HepG2 (cell line): ENCODE data around the gene LSM11. TPM values are rescaled to one million over a fixed set of nuclear protein-coding genes. Genes with fewer than 3 reads are reported as not detected.

Experiments used
- ATAC-seq: fragments of 200-7000 bp; cut with Tn5 transposase; 3 replicates; pipeline ENCODE4 v1.9.1; 2020; ENCODE audit warnings: mild to moderate bottlenecking, moderate library complexity
- BruUV-seq: library from RNA; stranded (reverse); fragments of 400-500 nt; replicated peaks from 2 replicates; lab custom pipeline; 2021; lab: Mats Ljungman, UMichigan
- CTCF ChIA-PET: fragments of 300-600 bp; formaldehyde crosslinking; extraction: SDS; loops from one replicate; lab custom pipeline; 2021; ENCODE audit warnings: low total read pairs, inconsistent platforms, low intra/inter-chr PET ratio; lab: Yijun Ruan, JAX
- POLR2A ChIA-PET: fragments of 350-600 bp; sonication (Branson Sonifier 250); formaldehyde crosslinking; loops from one replicate; lab custom pipeline; 2020; ENCODE audit warnings: antibody characterized with exemption, inconsistent platforms; lab: Yijun Ruan, JAX
- DNase-seq: peaks from one replicate; pipeline ENCODE4 v3.0.0-alpha.2; 2015; ENCODE audit warnings: low spot score
- FAIRE-seq: peaks from 3 replicates; lab custom pipeline; 2011; peaks lifted over from hg19 to GRCh38; lab: Jason Lieb, UNC
- H2AFZ ChIP-seq: one replicate; pipeline ENCODE4 v1.6.1; 2011; ENCODE audit warnings: low read length, inconsistent platforms
- H3K27ac ChIP-seq: fragments of 300-600 bp; 3 replicates; pipeline ENCODE4 v1.8.0; 2011; ENCODE audit warnings: mixed run types, mild to moderate bottlenecking, mixed read lengths, low read length, inconsistent platforms; ENCODE audit not compliant: insufficient read depth; ENCODE audit errors: extremely low read length
- H3K27me3 ChIP-seq, 2 experiments: fragments of 200-600 bp in 1 of 2; 2 replicates in 1 of 2; 3 replicates in 1 of 2; pipeline versions ENCODE4 v1.6.0 to v1.8.0; 2011; ENCODE audit warnings: low read length in 2 of 2, mild to moderate bottlenecking in 2 of 2, moderate library complexity in 2 of 2, inconsistent platforms in 1 of 2; ENCODE audit not compliant: insufficient read depth in 2 of 2, control insufficient read depth in 1 of 2
- H3K36me3 ChIP-seq, 2 experiments: fragments of 200-600 bp in 1 of 2; replicated peaks in 1 of 2; 2 replicates in 1 of 2; 3 replicates in 1 of 2; pipeline versions ENCODE4 v1.5.1 to v1.8.0; 2011; ENCODE audit warnings: low read length in 2 of 2, inconsistent platforms in 1 of 2; ENCODE audit not compliant: insufficient read depth in 2 of 2, control insufficient read depth in 1 of 2
- H3K4me1 ChIP-seq: 2 replicates; pipeline ENCODE4 v1.5.1; 2012; ENCODE audit warnings: low read length, inconsistent platforms; ENCODE audit not compliant: insufficient read depth
- H3K4me2 ChIP-seq: 2 replicates; pipeline ENCODE4 v1.6.0; 2011; ENCODE audit warnings: low read depth, low read length, inconsistent platforms
- H3K4me3 ChIP-seq, 3 experiments: fragments of 200-600 bp in 1 of 3; sonication (generic), shearing (Covaris generic) in 1 of 3; replicated peaks in 1 of 3; 2 replicates each; pipeline ENCODE4 v1.5.1; 2011 to 2016; ENCODE audit warnings: low read length in 3 of 3, inconsistent platforms in 2 of 3, low read depth in 2 of 3, mild to moderate bottlenecking in 2 of 3, control low read depth in 1 of 3, mixed read lengths in 1 of 3; ENCODE audit not compliant: insufficient read depth in 1 of 3
- H3K79me2 ChIP-seq: one replicate; pipeline ENCODE4 v1.6.1; 2011; ENCODE audit warnings: low read length, inconsistent platforms; ENCODE audit not compliant: insufficient read depth
- H3K9ac ChIP-seq: 2 replicates; pipeline ENCODE4 v1.6.0; 2011; ENCODE audit warnings: mild to moderate bottlenecking, low read depth, low read length, inconsistent platforms; ENCODE audit not compliant: insufficient read depth
- H3K9me3 ChIP-seq: 2 replicates; pipeline ENCODE4 v1.5.1; 2012; ENCODE audit warnings: mild to moderate bottlenecking, low read length
- H4K20me1 ChIP-seq: 2 replicates; pipeline ENCODE4 v1.6.0; 2011; ENCODE audit warnings: inconsistent platforms, mild to moderate bottlenecking, low read length, moderate library complexity; ENCODE audit not compliant: insufficient read depth
- AHR ChIP-seq: IDR thresholded peaks from 2 replicates; pipeline ENCODE4 v1.6.1; 2018; ENCODE audit warnings: missing genetic modification reagents, missing compliant biosample characterization
- BRD4 ChIP-seq: sonication (generic); formaldehyde crosslinking; IDR thresholded peaks from 2 replicates; pipeline ENCODE4 v1.4.0; 2020; ENCODE audit warnings: missing genetic modification reagents
- EHMT2 ChIP-seq: fragments of 200-600 bp; sonication (generic); IDR thresholded peaks from 2 replicates; pipeline ENCODE4 v1.7.0; 2017; ENCODE audit warnings: antibody characterized with exemption, low read depth, low read length, borderline replicate concordance
- HNF4A ChIP-seq: sonication (generic); formaldehyde crosslinking; IDR thresholded peaks from 2 replicates; pipeline ENCODE4 v1.4.0; 2020; ENCODE audit warnings: missing genetic modification reagents
- IKZF4 ChIP-seq: sonication (generic); formaldehyde crosslinking; IDR thresholded peaks from 2 replicates; pipeline ENCODE4 v1.5.1; 2020; ENCODE audit warnings: borderline replicate concordance, mild to moderate bottlenecking, low read depth, missing genetic modification reagents; ENCODE audit errors: not compliant biosample characterization
- JUNB ChIP-seq: sonication (generic); formaldehyde crosslinking; IDR thresholded peaks from 2 replicates; pipeline ENCODE4 v1.8.0; 2022; ENCODE audit warnings: missing genetic modification reagents, mild to moderate bottlenecking, borderline replicate concordance
- MATR3 ChIP-seq: sonication (generic); formaldehyde crosslinking; IDR thresholded peaks from 2 replicates; pipeline ENCODE4 v1.4.0; 2020; ENCODE audit warnings: missing genetic modification reagents
- MTA1 ChIP-seq: sonication (generic); formaldehyde crosslinking; IDR thresholded peaks from 2 replicates; pipeline ENCODE4 v1.4.0; 2020; ENCODE audit warnings: missing genetic modification reagents, mild to moderate bottlenecking, borderline replicate concordance
- PITX1 ChIP-seq: sonication (generic); formaldehyde crosslinking; IDR thresholded peaks from 2 replicates; pipeline ENCODE4 v1.5.1; 2020; ENCODE audit warnings: mild to moderate bottlenecking, missing genetic modification reagents
- ZBTB7A ChIP-seq: sonication (generic); formaldehyde crosslinking; IDR thresholded peaks from 2 replicates; pipeline ENCODE4 v1.8.0; 2022; ENCODE audit warnings: mild to moderate bottlenecking, missing genetic modification reagents
- ZKSCAN1 ChIP-seq: fragments of 150-350 bp; IDR thresholded peaks from 2 replicates; pipeline ENCODE4 v1.6.1; 2014; ENCODE audit warnings: low read length
- ZNF180 ChIP-seq: sonication (generic); formaldehyde crosslinking; IDR thresholded peaks from 2 replicates; pipeline ENCODE4 v1.4.0; 2020; ENCODE audit warnings: low read depth, missing genetic modification reagents, borderline replicate concordance
- ZNF24 ChIP-seq: fragments of 450-650 bp; IDR thresholded peaks from 2 replicates; pipeline ENCODE4 v1.6.1; 2017; ENCODE audit warnings: antibody characterized with exemption, mild to moderate bottlenecking
- ZNF337 ChIP-seq: sonication (generic); formaldehyde crosslinking; IDR thresholded peaks from 2 replicates; pipeline ENCODE4 v1.5.1; 2020; ENCODE audit warnings: missing genetic modification reagents, low read depth, mild to moderate bottlenecking, borderline replicate concordance
- ZNF850 ChIP-seq: sonication (generic); formaldehyde crosslinking; conservative IDR thresholded peaks from 2 replicates; pipeline ENCODE4 v1.9.0; 2021; ENCODE audit warnings: mild to moderate bottlenecking, missing genetic modification reagents
- WGBS: methylation state at CpG from one replicate; pipeline ENCODE4 v1.1.6; 2017; ENCODE audit warnings: low lambda C conversion rate; 5-methylcytosine and 5-hydroxymethylcytosine counted together
- in situ Hi-C: cut with HindIII; loops from 2 replicates; pipeline ENCODE4 v1.10.0; 2017; ENCODE audit warnings: low pct_unique_long_range_greater_than_20kb; ENCODE audit not compliant: extremely low pct_ligation_motif_present
- intact Hi-C: fragments of 100-400 bp; cut with micrococcal nuclease; formaldehyde crosslinking; loops from one replicate; pipeline ENCODE4 v1.10.0; 2022; ENCODE audit not compliant: unreplicated experiment
- polyA plus RNA-seq, 8 experiments: library from polyadenylated mRNA; depleted of rRNA in 3 of 8; stranded (reverse) in 7 of 8; unstranded in 1 of 8; fragments of >200 nt; fragmentation: Illumina TruSeq in 4 of 8; extraction: Trizol in 4 of 8; gene quantifications; 2 replicates each; pipeline versions ENCODE4 v1.2.1 to v1.2.3, GENCODE V29; 2011 to 2016; ENCODE audit warnings: low read depth in 4 of 8, missing spikeins in 1 of 8, mixed read lengths in 1 of 8; ENCODE audit not compliant: insufficient read depth in 1 of 8
- total RNA-seq, 5 experiments: library from RNA; depleted of rRNA; stranded (reverse); fragments of >200 nt; fragmentation: Illumina TruSeq; extraction: Trizol; gene quantifications; 2 replicates each; pipeline ENCODE4 v1.2.3, GENCODE V29; 2016; ENCODE audit warnings: low read depth in 1 of 5
- TF ChIP-seq, protein P1 (sequence below): sonication (generic); formaldehyde crosslinking; IDR thresholded peaks from 2 replicates; pipeline ENCODE4 v1.5.0; 2020; ENCODE audit warnings: missing genetic modification reagents
- TF ChIP-seq, protein P2 (sequence below): sonication (generic); formaldehyde crosslinking; IDR thresholded peaks from 2 replicates; pipeline ENCODE4 v1.5.0; 2020; ENCODE audit warnings: missing genetic modification reagents, mild to moderate bottlenecking, borderline replicate concordance
- TF ChIP-seq, protein P3 (sequence below): IDR thresholded peaks from 2 replicates; pipeline ENCODE4 v1.6.1; 2016; ENCODE audit warnings: mild to moderate bottlenecking, missing biosample characterization, missing genetic modification reagents

LSM11 gene
- total and polyA plus RNA-seq, 2 of the 13 experiments (the other 11 are each of a cell fraction or from before 2014, with no cell fraction given), result 4.5 to 7.2 TPM

DNA sequence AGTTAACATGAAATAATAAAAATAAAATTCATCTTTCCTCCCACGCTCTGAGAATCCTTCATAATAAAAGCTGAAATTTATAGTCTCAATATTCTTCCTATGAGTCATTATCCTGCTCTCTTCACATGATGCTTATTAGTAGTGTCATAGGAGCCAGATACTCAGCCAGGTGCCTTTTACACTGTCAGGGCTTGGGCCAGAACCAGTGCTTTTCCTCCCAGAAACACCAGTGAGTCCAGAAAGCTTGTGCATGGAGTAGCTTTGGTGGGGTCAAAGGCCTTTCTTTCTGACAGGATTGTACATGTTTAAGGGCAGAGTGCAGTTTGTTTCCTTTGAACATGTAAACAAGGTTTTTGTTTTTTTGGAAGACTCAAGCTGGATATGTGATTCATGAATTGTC lies 6.8 kb downstream of the LSM11 start:
- DNase-seq (no peak), ATAC-seq (peak; percentile 51; the same call in 2 of the 3 replicates), FAIRE-seq (no peak)
- H3K27ac ChIP-seq, result no peak overlapping the region
- no peaks in the 10 kb centered on the region for H3K9me3 ChIP-seq
- intact Hi-C loops (no loop called here), in situ Hi-C loops (no loop called here)
- H2AFZ ChIP-seq, result no peak overlapping the region
- no peak for TF ChIP-seq ZBTB7A (CRISPR knock-in tag)
- TF ChIP-seq HNF4A, result 0 out of 2 replicates have a peak, but pooled peaks have one; percentile 18
- TF ChIP-seq AHR (CRISPR knock-in tag), result no peak
- peaks cover 20% of the 10 kb centered on the region for H3K4me1 ChIP-seq
- no peaks in the 10 kb centered on the region for H3K79me2 ChIP-seq
- no peak overlapping the region for H3K9ac ChIP-seq
- WGBS, result 97% methylated on average over 1 of the region's 1 CpG
- peaks cover 4 to 17% of the 10 kb centered on the region in 2 experiments; a peak in 4 of 5 replicates for H3K36me3 ChIP-seq
- no peak overlapping the region for H3K4me2 ChIP-seq
- CTCF ChIA-PET, result no interaction called here
- POLR2A ChIA-PET, result no interaction called here
- H3K27me3 ChIP-seq, result no peaks in the 10 kb centered on the region
- no TSS peak for BruUV-seq
- no peak overlapping the region for H3K4me3 ChIP-seq
- H4K20me1 ChIP-seq, result no peaks in the 10 kb centered on the region

DNA sequence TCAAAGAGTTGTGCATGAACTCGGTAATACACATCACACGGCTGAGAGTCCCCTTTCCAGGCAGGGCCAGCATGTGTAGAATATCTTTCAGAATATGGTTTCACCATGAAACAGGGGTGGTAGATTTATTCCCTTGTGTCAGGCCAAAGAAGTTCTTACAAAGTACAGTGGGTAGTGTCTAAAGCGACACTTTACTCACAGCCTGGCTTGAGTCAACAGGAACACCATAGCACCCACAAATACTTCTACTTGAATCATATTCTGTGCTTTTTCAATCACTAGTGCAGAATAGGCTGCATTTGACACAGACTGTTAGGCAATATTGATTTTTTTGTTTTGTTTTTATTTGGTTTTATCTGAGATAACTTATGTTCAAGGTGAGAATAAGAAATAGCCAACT lies 12.6 kb downstream of the LSM11 start:
- Histone ChIP-seq H3K36me3 (peaks cover 4 to 28% of the 10 kb centered on the region in 2 experiments; a peak in 4 of 5 replicates), H3K4me2 (no peak overlapping the region), H3K27ac (no peak overlapping the region), H2AFZ (no peak overlapping the region), H3K4me1 (no peaks in the 10 kb centered on the region), H3K79me2 (no peaks in the 10 kb centered on the region), H3K4me3 (no peak overlapping the region), H3K9me3 (no peaks in the 10 kb centered on the region), H4K20me1 (no peaks in the 10 kb centered on the region), H3K9ac (no peak overlapping the region), H3K27me3 (no peaks in the 10 kb centered on the region)
- 93% methylated on average over 3 of the region's 3 CpGs for WGBS
- ChIA-PET CTCF (no interaction called here), POLR2A (no interaction called here)
- no TSS peak for BruUV-seq
- no peak for ATAC-seq
- FAIRE-seq, result no peak
- in situ Hi-C loops, result no loop called here
- no peak for DNase-seq
- intact Hi-C loops, result no loop called here
- TF ChIP-seq IKZF4, result no peak
- TF ChIP-seq EHMT2, result no peak
- TF ChIP-seq, protein P1, sequence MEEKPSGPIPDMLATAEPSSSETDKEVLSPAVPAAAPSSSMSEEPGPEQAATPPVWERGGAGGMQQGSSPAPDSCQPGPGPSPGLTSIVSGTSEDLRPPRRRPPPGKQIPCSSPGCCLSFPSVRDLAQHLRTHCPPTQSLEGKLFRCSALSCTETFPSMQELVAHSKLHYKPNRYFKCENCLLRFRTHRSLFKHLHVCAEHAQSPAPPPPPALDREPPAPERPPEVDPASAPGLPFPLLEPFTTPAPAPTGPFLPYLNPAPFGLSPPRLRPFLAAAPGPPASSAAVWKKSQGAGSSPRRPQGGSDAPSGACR (CRISPR knock-in tag), result no peak
- TF ChIP-seq ZNF850, result no peak
- no peak for TF ChIP-seq ZKSCAN1
- no peak for TF ChIP-seq ZNF24
- TF ChIP-seq JUNB (CRISPR knock-in tag), result no peak
- no peak for TF ChIP-seq BRD4 (CRISPR knock-in tag)
- no peak for TF ChIP-seq MATR3 (CRISPR knock-in tag)
- TF ChIP-seq PITX1 (CRISPR knock-in tag), result no peak
- TF ChIP-seq, protein P2, sequence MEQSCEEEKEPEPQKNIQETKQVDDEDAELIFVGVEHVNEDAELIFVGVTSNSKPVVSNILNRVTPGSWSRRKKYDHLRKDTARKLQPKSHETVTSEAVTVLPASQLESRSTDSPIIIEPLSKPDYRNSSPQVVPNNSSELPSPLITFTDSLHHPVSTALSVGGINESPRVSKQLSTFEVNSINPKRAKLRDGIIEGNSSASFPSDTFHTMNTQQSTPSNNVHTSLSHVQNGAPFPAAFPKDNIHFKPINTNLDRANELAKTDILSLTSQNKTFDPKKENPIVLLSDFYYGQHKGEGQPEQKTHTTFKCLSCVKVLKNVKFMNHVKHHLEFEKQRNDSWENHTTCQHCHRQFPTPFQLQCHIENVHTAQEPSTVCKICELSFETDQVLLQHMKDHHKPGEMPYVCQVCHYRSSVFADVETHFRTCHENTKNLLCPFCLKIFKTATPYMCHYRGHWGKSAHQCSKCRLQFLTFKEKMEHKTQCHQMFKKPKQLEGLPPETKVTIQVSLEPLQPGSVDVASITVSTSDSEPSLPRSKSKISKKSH, result no peak
- TF ChIP-seq, protein P3, sequence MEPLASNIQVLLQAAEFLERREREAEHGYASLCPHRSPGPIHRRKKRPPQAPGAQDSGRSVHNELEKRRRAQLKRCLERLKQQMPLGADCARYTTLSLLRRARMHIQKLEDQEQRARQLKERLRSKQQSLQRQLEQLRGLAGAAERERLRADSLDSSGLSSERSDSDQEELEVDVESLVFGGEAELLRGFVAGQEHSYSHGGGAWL (CRISPR knock-in tag), result no peak
- no peak for TF ChIP-seq ZNF337 (CRISPR knock-in tag)
- no peak for TF ChIP-seq ZNF180 (CRISPR knock-in tag)
- TF ChIP-seq MTA1 (CRISPR knock-in tag), result no peak
